NCI-H146 (cell line): ENCODE measurements around the gene FYB1.

Source experiments
- DNase-seq: peaks from one replicate; lab custom pipeline; 2025; lab: John Stamatoyannopoulos, UW

The FYB1 gene

DNA sequence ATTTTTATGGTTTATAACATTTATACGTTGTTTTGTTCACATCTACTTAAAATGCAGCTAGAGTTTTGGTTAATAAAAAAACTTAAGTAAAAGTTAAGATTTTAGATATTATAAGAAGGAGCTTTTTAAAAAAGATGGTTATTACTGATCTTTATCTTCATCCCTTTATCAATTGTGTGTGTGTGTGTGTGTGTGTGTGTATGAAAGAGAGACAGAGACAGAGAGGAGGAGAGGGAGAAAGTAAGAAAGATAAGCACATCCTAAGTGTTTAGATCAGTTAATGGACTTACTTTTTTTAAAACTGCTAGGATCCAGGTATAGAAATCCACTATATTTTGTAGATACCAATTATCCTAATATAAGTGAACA lies 99.3 kb downstream of the FYB1 start:
- DNase-seq = no peak

DNA sequence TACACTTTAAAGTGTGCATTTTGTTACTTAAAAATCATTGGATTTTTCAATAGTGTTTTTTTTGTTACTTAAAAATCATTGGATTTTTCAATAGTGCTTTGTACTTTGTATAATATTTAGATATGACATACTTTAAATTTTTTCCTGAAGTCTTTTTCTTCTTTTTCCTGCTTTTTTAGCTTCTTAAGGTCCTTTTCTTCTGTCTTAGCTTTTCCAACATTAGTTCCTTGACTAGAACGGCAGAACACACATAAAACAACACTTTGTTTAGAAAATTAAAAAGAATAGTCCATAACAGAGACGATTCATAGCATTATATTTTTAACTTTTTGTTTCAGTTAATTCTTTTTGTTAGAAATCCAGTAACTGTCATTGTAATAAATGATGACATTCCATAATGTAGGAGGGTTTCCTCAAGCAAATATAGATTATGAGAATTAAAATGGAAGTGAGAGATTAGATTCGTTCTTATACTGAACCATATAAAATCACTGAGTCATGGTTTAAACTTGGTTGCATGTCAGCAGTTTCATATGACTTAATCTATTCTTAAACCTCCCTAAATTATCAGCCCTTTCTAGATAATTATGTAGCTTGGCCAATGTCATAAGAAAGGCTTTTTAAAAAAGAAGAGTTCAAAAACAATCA lies 99.8 kb downstream of the FYB1 start:
- DNase-seq = no peak

DNA sequence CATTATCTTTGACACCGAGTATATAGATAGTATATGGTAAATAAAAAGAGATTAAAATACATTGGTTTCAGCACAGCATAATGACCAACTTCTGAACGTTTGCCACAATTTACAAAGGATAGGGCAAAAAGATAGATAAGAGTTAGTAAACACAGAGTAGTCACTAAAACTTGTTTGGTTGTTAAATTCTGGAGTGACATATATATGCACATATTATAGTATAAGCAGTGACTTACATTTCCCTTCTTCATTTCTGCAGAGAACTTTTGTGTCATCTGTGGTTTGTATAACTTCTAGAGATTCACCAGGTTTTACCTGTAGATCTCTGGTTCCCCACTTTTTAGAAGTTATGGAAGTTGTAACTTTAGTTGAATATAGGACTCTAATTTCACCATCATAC lies 100.7 kb downstream of the FYB1 start:
- DNase-seq = no peak

DNA sequence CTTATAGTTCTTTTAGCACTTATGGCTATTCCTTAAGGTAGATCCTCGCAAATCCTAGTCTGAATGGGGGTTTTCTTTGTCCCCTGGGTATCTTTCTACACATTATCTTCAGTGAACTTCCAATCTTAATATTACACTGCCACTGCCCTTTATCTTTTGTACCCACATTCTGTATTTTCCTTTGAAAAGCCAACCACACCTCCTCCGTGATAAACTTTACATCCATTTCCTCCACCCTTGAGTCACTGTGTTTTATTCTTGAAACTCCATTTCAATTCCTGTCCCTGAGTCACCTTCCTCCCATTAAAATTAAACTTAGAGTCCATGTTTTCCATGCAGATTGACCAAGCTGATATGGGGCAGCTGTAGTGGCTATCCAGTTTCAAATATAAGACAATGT lies 102.0 kb downstream of the FYB1 start:
- no peak for DNase-seq

DNA sequence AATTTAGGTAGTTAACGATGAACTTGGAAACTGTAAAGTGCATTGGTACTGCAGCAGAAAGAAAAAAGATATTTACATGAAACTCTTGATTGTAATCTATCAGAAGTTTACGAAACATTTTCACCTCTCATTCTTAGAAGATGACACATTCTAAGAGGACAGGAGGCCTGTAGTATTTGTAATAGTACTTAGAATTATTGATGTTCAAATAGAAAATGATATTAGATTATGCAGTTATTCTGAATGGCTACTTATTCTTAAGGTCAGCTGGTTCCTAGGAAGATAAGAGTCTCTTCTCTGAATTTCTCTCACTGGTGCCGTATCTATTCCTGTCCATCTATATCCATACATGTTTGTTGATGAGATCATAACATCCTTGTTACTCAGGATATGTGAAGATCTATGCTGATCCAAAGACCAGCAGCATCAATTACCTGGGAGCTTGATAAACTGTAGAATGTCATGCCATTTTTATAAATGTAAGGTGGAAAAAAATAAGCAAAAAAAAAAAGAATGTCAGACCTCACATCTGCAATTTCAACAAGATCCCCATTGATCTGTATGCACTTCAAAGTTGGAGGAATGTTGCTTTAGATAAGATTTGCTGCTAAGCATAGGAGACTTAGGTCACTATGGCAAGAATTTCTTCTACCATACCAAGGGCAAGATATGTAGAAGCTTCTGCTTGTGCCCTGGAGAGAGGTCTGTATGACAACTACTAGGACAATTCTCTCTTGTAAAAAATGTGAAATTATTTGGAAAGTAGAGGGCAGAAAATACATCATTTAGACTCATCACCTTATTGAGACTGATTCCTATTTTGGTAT lies 102.8 kb downstream of the FYB1 start:
- no peak for DNase-seq

DNA sequence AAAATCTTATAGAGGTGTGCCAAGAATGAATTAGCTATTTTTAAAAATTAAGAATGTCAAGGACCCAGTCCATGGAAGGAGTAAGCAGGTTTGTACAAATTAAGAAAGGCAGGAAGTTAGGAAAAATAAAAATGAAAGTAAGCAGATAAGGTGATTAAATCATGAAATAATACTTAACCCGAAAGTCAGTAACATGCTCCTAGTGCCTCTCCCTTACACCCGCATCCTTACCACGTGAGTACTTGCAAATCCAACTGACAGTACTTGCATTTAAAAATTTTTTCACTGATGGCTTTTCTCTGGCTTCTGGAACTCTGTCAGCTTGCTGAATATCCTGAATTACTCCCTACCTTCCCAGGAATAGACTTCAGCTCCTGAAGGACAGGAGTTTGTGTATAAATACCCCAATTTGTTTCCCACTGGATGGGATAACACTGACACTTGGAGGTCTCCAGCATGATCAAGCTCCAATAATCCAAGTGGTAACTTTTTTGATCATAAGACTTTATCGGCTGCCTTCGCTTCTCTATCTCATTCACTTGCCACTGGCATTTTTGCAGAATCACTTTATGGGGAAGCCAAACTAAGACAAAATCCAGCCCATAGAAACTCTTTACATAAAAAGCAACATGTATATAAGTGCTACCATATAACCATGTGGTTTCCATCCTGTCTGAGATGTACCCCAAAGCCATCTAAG lies 103.6 kb downstream of the FYB1 start:
- DNase-seq = no peak

DNA sequence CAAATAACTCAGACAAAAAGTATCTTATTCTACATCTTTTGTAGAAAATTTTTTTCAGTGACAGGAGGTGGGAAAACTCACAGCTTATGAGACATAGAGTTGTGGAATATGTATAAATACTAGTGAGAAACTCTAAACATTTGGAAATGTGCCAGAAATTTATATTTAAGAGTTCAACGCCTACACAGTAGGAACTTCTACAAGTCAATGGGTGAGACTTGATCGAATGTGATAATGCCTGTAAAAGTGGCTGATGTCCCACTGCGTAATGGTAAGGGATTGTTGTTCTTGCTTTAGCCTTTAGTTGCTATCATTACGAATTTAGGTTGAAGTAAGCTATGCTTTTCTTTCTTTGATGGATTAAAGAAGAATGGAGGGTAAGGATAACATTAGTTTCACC lies 105.2 kb downstream of the FYB1 start:
- no peak for DNase-seq

DNA sequence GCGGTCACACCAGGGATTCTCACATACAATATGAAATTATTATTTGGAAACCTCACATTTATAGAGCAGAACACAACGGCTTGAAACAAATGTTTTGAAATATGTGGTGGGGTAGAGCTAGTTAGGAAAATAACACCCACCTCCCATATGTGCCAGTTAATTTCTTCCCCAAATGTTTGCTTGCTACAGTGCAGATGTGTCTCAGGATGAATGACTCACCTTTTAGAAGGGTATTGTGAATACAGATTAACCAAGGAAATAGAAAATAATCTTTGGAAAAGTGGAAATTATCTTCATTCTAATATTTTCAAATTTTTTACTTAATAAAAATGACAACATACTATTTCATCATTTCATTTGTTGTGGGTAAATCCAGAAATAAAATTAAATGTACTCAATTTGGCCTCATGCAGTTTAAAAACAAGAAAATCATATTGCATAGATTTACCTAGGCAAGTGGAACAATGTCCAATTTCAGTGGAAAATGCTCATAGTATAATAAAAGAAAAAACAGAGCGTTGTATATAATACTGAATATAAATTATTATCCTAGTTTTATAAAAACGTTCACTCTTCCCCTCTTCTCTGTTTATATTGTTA lies 105.9 kb downstream of the FYB1 start:
- DNase-seq = no peak

DNA sequence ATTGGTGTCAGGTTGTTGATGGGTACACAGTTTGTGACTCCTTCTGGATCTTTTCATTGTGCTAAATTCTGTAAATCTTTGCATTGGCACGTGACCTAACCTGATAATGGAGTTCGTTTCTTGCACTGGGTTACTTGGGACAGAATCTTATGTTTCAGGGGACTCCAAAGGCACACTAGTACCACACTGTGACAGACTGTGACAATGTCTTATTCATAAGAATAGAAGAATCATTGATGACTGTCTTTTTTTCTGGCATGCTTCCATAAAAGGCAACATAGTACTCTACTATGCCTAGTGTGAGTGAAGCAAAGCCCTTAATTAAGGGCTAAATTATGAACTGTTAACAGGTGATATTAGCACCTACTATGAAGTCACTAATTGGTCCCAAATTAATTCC lies 109.8 kb downstream of the FYB1 start:
- peak; percentile 0 for DNase-seq

DNA sequence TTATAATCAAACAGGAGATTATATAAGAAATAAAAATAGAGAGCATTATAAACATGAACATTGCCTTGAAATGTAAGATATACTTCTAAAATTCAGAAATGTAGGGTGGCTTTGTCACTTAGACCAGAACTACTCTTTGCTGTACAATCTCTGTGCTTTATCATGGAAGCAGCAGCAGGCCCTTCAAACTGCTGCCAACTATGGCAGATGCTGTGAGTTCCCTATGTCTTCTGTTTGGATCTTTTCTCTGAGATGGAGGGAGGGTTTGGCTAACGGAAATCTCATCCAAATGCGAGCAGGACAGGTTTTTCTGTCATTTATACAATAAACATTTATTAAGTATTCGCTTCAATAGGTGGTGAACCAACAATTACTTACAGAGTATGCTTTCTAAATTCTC lies 110.4 kb downstream of the FYB1 start:
- DNase-seq = no peak

DNA sequence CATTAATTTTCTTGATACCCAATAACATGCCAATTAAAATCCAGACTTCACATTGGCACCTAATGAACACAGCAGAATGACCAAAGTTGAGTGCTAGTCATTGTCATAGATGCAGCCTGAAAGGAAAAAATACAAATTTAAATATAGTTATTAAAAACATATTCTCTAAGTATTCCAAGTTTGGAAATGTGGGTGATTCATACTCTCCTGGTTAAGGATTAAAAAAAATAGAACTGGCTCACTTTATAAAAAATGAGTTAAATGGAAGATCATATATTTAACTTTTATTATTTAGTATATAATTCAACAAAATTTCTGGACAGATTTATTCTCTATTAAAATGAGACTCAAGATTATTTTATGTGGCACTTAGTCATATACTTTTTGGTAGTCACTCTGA lies 112.0 kb downstream of the FYB1 start:
- DNase-seq = no peak

DNA sequence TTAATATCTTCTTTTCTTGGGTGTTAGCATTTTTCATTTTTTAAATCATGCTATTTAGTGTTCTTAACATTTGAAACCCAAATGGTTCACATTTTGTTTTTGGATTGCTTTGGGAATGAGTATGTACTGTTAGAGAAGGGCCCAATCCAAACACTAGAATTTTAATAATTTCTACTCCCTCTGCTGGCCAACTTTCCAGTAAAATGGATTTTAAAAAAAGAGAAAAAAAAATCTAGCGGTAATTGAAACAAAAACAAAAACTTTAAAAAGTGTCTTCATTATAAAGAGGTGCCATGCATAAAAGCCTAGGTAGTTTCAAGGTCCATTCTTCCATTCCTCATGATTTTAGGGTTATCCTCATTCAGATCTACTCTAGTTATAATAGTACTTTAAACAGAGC lies 113.0 kb downstream of the FYB1 start:
- DNase-seq = no peak

DNA sequence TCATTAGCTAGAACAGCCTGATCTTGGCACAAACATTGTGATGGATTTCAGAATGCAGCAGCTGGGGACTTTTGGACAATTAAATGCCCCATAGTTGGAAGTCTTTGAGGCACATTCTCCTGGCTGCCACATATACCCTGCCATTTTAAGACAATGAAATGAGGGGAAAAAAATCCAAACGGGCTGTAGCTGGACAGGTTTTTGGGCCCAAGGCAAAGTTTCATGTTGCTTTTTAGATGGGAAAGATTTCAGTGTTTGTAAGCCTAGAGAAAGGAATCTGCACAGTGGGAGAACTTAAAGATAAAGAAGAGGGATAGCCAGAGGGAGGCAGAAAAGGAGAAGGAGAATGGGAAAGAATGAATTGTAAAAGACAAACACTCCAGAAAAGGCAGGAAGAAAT lies 115.1 kb downstream of the FYB1 start:
- no peak for DNase-seq

DNA sequence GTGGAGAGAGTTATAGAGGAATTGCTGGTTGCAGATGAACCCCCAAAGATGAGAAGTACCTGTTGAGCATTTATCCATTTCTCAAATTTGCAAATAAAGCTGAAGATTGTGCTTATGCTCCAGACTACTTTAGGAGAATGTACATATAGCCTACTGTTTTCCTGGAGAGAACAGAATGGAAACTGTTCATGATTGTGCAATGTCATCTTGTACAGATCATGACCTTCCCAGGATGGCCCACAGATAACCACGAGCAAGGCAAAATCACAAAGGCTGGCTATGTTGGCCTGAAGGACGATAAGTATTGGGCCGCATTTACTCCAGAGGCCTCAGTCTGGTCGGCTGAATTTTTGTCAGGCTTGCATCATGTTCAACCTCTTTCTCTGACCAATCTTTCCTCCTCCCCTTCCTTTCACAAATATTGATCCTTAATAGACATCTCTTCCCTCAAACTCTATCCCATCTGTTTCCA lies 116.6 kb downstream of the FYB1 start:
- no peak for DNase-seq

DNA sequence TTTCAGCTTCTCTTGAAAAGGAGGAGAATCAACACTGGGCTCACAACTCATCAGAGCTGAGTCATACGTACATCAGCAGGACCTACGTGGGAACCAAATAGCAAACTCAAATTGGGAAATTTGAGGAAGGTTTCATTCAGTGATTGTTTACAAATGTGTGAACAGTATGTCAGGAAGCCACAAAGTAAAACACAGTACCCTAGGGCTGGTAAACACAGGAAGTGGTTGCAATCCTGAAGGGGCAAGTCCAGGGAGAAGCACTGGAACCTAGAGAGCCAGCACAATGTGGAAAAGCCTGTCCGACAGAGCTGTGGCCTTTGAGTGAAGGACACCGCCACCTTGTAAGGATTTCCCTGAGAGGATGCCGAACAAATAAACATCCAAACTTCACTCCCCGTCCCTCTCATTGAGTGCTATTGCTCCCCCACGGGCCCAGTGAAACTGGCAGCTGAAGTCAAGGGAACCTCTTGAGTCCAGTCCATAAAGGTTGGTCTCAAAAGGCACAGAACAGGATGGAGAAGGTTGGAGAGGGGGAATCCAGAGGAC lies 118.4 kb downstream of the FYB1 start:
- no peak for DNase-seq

DNA sequence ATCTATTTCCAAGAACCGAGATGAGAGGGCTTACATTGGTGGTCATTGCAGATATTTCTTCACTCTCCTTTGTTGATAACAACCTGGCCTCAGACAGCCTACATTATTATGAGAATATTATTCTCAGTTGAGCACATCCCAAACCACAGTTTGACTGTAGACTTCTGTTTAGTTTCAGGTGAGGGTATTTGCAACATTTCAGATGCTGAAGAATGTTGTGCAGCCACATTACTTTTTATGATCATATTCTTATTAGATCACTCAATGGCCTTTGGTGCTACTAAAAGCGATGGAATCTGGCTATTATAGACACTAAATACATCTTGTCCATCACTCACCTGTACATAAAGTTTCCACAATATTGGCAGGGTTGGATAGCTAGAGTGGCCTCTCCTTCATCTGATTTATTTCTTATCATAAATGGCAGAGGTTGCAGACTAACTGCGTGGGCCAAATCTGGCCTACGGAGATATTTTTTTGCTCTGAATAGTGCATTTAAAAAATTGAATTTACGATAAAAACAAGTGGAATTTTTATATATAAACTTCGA lies 119.0 kb downstream of the FYB1 start:
- DNase-seq = no peak

DNA sequence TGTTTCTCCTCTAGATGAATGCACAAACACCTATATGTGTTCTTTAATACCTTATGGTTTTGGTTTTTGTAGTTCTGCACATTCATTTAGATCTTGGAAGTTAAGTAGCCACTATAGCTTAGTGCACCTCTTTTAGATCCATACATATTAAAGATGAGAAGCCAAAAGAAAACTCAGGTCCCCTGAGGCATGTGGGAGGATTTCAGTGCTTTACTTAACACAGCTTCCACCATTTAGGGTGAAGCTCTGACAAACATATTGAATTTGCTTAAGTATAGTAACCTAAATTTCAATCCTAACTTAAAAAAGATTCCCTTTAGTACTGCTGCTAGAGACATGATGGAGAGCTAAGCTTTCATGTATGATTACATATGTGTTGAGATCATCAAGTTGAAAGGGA lies 119.5 kb downstream of the FYB1 start:
- no peak for DNase-seq

DNA sequence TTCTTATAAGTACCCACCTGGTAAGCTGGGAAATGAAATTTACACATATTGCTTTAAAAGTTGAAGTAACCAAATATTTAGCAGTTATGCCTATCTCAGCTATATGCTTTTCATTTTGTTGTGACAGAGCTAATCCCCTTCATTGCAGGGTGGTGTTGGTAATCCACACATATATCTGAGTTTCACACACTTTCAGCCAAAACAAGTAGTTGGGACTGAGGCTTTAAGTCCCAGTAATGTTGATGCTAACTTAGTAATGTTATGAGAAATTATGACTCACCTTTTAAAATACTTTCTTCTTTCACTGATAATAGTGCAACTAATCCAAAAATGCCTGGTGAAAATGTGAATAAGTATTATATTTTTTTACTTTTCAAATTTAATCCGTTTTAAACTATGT lies 126.0 kb downstream of the FYB1 start:
- DNase-seq = no peak

DNA sequence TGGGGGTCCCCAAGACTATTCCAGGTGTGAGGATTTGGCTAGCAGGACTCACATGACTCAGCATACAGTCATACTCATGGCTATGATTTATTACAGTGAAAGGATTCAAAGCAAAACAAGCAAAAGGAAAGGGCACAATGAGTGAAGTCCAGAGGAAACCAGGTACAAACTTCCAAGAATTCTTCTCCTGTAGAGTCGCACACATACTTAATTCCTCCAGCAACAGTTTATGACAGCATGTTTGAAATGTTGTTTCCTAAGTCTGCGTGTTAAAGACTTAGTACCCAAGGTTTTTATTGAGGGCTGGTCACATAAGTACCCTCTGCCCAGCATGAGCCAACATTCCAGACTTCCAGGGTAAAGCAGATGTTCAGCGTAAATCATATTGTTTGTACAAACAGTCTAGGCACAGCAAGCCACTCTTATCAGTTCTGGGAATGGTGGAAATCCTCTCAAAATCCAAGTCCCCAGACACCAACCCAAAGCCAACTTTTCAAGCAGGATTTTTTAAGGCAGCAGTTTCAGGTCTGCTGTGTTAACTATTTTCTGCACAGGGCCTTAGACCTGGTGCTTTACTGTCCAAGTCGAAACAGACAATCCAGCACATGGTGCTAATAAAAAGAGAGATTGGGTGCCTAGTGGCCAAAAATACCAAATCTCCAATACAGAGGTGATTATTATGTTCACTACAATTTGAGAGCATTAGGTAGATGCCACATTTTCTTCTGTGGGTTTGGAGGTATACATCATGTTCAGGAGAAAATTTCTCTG lies 126.6 kb downstream of the FYB1 start:
- DNase-seq = no peak

DNA sequence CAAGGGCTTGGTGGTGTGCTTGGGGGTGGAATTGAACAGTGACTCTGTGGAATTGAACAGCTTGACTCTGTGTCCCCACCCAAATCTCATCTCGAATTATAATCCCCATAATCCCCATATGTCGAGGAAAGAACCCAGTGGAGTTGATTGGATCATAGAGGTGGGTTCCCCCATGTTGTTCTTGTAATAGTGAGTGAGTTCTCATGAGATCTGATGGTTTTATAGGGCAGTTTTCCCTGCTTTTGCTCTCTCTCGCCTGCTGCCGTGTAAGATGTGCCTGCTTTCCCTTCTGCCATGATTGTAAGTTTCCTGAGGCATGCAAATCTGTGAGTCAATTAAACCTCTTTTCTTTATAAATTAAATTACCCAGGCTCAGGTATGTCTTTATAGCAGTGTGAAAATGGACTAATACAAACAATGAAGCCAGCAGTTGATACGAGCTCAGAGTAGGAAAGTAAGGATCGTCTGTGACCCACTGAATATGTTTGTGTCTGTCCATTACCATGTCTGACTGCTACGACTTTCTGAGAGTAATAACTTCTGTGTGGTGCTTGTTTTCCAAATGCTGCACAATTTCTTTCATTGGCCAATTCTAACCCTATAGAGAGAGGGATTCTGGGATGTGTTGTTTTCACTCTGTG lies 127.3 kb downstream of the FYB1 start:
- DNase-seq = no peak

DNA sequence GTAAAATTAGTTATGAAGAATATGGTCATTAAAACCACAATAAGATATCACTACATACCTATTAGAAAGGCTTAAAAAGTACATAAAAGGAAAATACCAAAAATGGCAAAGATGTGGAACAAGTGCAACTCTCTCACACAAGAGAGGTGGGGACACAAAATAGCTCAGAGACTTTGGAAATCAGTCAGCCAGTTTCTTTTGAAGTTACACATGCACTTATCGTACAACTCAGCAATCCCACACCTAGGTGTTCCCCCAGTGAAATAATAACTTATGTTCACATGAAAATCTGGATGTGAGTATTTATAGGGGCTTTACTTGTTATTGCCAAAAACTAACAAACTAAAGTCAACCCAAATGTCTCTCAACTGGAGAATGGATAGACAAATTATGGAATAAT lies 135.4 kb downstream of the FYB1 start:
- no peak for DNase-seq
